Endodermal cell (in vitro differentiated cells): Measurements from ENCODE around the gene ADSS2. TPM values are rescaled to one million over a fixed set of nuclear protein-coding genes. Genes with fewer than 3 reads are reported as not detected.
A peak's percentile ranks its signal among the peaks of the same experiment; 100 is the strongest.

ENCODE experiments used
- DNase-seq: peaks from one replicate; pipeline ENCODE4 v3.0.0-alpha.2; 2017
- H3K27ac ChIP-seq: 2 replicates; pipeline ENCODE4 v1.5.1; 2013; ENCODE audit warnings: mild to moderate bottlenecking, low read depth, low read length, moderate library complexity
- H3K27me3 ChIP-seq: 2 replicates; pipeline ENCODE4 v1.6.1; 2013; ENCODE audit warnings: mild to moderate bottlenecking, low read length, moderate library complexity; ENCODE audit not compliant: insufficient read depth, control insufficient read depth, poor library complexity, severe bottlenecking
- H3K36me3 ChIP-seq: 2 replicates; pipeline ENCODE4 v1.7.0; 2013; ENCODE audit warnings: mild to moderate bottlenecking, low read length, moderate library complexity; ENCODE audit not compliant: control insufficient read depth, insufficient read depth
- H3K4me1 ChIP-seq: one replicate; pipeline ENCODE4 v1.7.0; 2013; ENCODE audit warnings: low read length; ENCODE audit not compliant: control insufficient read depth, insufficient read depth
- H3K4me3 ChIP-seq: 2 replicates; pipeline ENCODE4 v1.5.1; 2013; ENCODE audit warnings: mild to moderate bottlenecking, low read length, moderate library complexity
- H3K9ac ChIP-seq: 2 replicates; pipeline ENCODE4 v1.6.1; 2013; ENCODE audit warnings: mild to moderate bottlenecking, low read length, moderate library complexity; ENCODE audit not compliant: poor library complexity, severe bottlenecking; ENCODE audit errors: extremely low read depth
- H3K9me3 ChIP-seq: 2 replicates; pipeline ENCODE4 v1.6.1; 2013; ENCODE audit warnings: mild to moderate bottlenecking, low read length, moderate library complexity; ENCODE audit not compliant: control insufficient read depth
- H3K27ac Mint-ChIP-seq: 2 replicates; pipeline ENCODE4 v1.8.0; 2020; ENCODE audit warnings: mixed read lengths
- H3K27me3 Mint-ChIP-seq: 2 replicates; pipeline ENCODE4 v1.8.0; 2021; ENCODE audit warnings: mild to moderate bottlenecking, mixed read lengths; ENCODE audit not compliant: insufficient read depth
- H3K36me3 Mint-ChIP-seq: 2 replicates; pipeline ENCODE4 v1.8.0; 2020; ENCODE audit warnings: low read depth, mixed read lengths
- H3K4me1 Mint-ChIP-seq: 2 replicates; pipeline ENCODE4 v1.8.0; 2020; ENCODE audit warnings: mixed read lengths
- H3K4me3 Mint-ChIP-seq: 2 replicates; pipeline ENCODE4 v1.8.0; 2020; ENCODE audit warnings: mild to moderate bottlenecking, moderate library complexity, mixed read lengths
- H3K9me3 Mint-ChIP-seq: 2 replicates; pipeline ENCODE4 v1.8.0; 2020; ENCODE audit warnings: mild to moderate bottlenecking, mixed read lengths
- WGBS, 2 experiments: methylation state at CpG; one replicate each; pipeline versions ENCODE4 v1.1.5 to v1.1.7; 2013; ENCODE audit warnings: missing lambda C conversion rate in 2 of 2, mixed read lengths in 1 of 2; ENCODE audit not compliant: insufficient coverage in 1 of 2, insufficient read length in 1 of 2; 5-methylcytosine and 5-hydroxymethylcytosine counted together
- total RNA-seq, 2 donors: library from RNA; stranded (reverse); fragmentation: NEBNext Ultra II Directional in 1 of 2; extraction: Animal tissue kit (Norgen Biotek cat#: 25700) in 1 of 2; gene quantifications; 2 replicates in 1 of 2; 3 replicates in 1 of 2; pipeline ENCODE4 v1.2.1, GENCODE V29; 2021
- TF ChIP-seq, protein P1 (sequence below): fragments of 200-600 bp; sonication (generic); conservative IDR thresholded peaks from 2 replicates; pipeline ENCODE4 v1.5.0; 2021; ENCODE audit warnings: antibody characterized with exemption, mild to moderate bottlenecking

The ADSS2 gene
- total RNA-seq, 2 donors from 2014 or later, result 45.9 to 50.2 TPM

DNA sequence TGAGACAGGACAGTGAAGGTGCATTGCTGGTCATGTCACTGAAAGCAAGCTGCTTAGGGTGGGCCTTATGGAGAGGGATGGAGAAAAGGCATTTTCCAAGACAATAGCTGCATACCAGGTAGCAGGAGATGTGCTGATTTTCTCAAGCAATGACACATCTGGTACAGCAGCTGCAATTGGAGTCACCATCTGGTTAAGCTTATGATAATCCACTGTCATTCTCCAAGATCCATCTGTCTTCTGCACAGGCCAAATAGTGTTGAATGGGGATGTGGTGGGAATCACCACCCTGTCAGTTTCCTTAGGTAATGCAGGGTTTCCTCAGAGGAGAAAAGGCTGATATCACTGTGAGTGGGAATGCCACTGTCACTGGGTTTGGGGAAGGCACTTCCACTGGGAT lies 54.6 kb downstream of the ADSS2 start:
- H3K4me3 ChIP-seq, result no peak overlapping the region
- Mint-ChIP-seq H3K4me3 (no peak overlapping the region), H3K36me3 (peaks cover 21% of the 10 kb centered on the region), H3K27me3 (no peaks in the 10 kb centered on the region), H3K4me1 (peaks cover 5% of the 10 kb centered on the region), H3K9me3 (peaks cover 14% of the 10 kb centered on the region), H3K27ac (peak overlapping the region; percentile 23)
- TF ChIP-seq, protein P1, sequence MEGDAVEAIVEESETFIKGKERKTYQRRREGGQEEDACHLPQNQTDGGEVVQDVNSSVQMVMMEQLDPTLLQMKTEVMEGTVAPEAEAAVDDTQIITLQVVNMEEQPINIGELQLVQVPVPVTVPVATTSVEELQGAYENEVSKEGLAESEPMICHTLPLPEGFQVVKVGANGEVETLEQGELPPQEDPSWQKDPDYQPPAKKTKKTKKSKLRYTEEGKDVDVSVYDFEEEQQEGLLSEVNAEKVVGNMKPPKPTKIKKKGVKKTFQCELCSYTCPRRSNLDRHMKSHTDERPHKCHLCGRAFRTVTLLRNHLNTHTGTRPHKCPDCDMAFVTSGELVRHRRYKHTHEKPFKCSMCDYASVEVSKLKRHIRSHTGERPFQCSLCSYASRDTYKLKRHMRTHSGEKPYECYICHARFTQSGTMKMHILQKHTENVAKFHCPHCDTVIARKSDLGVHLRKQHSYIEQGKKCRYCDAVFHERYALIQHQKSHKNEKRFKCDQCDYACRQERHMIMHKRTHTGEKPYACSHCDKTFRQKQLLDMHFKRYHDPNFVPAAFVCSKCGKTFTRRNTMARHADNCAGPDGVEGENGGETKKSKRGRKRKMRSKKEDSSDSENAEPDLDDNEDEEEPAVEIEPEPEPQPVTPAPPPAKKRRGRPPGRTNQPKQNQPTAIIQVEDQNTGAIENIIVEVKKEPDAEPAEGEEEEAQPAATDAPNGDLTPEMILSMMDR, result no peak
- H3K36me3 ChIP-seq, result peaks cover 9% of the 10 kb centered on the region
- H3K9ac ChIP-seq, result no peak overlapping the region
- no peak overlapping the region for H3K27ac ChIP-seq
- no peak for DNase-seq
- H3K4me1 ChIP-seq, result no peaks in the 10 kb centered on the region
- H3K27me3 ChIP-seq, result no peaks in the 10 kb centered on the region
- peaks cover 16% of the 10 kb centered on the region for H3K9me3 ChIP-seq

DNA sequence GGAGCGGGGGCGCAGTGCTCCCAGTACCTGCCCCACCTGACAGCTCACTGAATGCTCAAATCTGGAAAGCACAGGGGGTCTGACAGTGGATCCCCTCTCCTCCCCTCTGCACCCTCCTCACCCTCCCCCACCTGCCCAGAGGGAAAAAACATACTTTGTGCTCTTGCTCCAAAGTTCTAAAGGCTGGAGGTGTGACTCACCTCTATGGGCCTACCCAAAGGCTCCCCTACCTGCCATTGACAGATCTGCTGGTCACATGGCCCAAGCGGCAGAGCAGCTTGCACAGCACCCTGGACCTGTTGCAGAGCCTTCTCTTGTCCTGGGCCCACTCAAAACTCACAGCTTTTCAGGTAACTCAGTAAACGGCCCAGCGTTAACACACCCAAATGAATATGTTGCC lies 55.7 kb downstream of the ADSS2 start:
- Histone ChIP-seq H3K27me3 (no peaks in the 10 kb centered on the region), H3K36me3 (no peaks in the 10 kb centered on the region), H3K4me3 (no peak overlapping the region), H3K9me3 (peaks cover 4% of the 10 kb centered on the region), H3K4me1 (no peaks in the 10 kb centered on the region), H3K9ac (no peak overlapping the region), H3K27ac (no peak overlapping the region)
- Mint-ChIP-seq H3K4me1 (peaks cover 5% of the 10 kb centered on the region), H3K36me3 (peaks cover 9% of the 10 kb centered on the region), H3K27me3 (no peaks in the 10 kb centered on the region), H3K9me3 (peaks cover 4% of the 10 kb centered on the region), H3K4me3 (no peak overlapping the region), H3K27ac (no peak overlapping the region)
- WGBS, 2 experiments, result 93 to 96% methylated on average over 3 to 5 of the region's 5 CpGs
- TF ChIP-seq, protein P1, result no peak
- DNase-seq, result peak; percentile 59

DNA sequence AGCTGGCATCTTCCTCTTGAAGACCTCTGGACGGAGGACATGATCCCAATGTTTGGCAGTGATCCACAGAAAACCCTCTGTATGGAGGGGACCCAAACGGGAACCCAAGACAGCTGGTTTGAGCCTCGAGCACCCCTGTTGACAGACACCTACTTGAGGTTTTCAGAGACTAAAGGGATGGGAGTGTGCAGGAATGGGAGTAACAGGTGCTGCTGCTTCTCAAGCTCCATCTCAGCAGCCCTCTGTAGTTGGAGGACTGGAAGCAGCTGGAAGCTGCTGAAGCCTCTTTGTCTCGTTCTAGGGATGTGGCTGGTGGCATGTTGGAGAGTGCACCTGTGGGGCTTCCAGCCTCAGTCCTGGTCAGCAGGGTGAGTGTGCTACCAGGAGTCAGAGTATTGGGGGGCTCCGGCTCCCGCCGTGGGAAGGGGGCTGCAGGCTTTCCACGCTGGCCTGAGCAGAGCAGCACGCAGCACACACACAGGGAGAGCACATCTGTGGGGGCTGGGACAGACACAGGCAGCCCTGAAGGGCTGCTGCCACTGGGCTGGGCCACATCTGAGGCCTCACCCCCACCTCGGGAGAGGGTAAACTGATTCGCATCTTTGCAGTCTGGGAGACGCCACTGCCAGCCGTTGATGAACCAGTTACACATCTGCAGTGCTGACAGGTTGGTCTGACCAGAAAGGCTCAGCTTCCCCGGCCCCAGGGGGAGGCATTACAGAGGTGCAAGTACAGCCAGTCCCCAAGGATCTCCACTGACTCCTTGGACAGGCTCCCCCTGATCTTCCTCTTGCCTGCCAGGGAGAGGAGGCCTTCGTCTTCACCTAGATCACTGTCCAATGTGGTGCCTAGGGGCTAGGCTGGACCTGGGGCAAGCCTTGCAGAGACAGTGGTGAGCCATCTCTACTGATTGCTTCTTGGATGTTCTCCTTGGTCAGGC lies 56.6 kb downstream of the ADSS2 start:
- Mint-ChIP-seq H3K4me3 (no peak overlapping the region), H3K36me3 (peaks cover 1% of the 10 kb centered on the region), H3K9me3 (no peaks in the 10 kb centered on the region), H3K4me1 (peaks cover 5% of the 10 kb centered on the region), H3K27me3 (no peaks in the 10 kb centered on the region), H3K27ac (no peak overlapping the region)
- TF ChIP-seq, protein P1, result no peak
- no peak overlapping the region for H3K27ac ChIP-seq
- no peaks in the 10 kb centered on the region for H3K36me3 ChIP-seq
- H3K9ac ChIP-seq, result no peak overlapping the region
- WGBS, 2 experiments, result 92 to 95% methylated on average over 10 to 15 of the region's 15 CpGs
- no peaks in the 10 kb centered on the region for H3K9me3 ChIP-seq
- no peak overlapping the region for H3K4me3 ChIP-seq
- peak; percentile 54 for DNase-seq
- H3K4me1 ChIP-seq, result no peaks in the 10 kb centered on the region
- H3K27me3 ChIP-seq, result no peaks in the 10 kb centered on the region
